Measurements from ENCODE around the gene ITLN2. TPM values are rescaled to one million over a fixed set of nuclear protein-coding genes. Genes with fewer than 3 reads are reported as not detected.

The ITLN2 gene
- total and polyA plus RNA-seq, 2 donors (not counting 3 experiments of a cell fraction or from before 2014, with no cell fraction given) = 0.46 TPM; not detected in 1

DNA sequence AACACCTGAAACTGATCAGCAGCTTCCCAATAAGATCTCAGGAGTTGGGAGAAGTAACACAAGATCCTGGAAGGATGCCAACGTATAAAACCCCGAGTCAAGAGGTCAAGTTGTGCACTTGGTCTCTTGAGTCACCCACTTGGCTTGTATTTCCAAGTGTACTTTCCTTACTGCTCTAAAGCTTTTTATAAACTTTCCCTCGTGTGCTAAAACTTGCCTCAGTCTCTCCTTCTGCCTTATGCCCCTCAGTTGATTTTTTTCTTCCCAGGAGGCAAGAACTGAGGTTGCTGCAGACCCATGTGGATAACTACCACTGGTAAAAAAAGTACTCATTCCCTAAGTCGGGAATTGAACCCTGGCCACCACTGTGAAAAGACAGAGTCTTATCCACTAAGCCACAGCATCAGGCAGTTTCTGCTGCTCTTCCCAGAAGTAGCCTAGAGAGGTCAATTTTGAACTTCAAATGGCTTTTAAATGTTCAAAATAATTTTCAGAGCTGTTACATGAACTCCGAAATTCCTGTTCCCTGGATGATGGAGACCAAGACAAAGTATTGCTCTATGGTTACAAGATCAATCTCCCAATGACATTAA is 28.9 kb downstream of the ITLN2 start:
- H3K9me1 ChIP-seq (replicated peaks; ENCODE audit: control insufficient read depth, extremely low read depth, insufficient read depth, low read length) = no peaks in the 10 kb centered on the region
- H3K27me3 ChIP-seq (ENCODE audit: control insufficient read depth in 2 of 2, insufficient read depth in 2 of 2, low read length in 2 of 2) = no peaks in the 10 kb centered on the region
- H3K4me1 ChIP-seq (ENCODE audit: control insufficient read depth, extremely low read depth, insufficient read depth, low read length) = no peaks in the 10 kb centered on the region
- H3K4me2 ChIP-seq (ENCODE audit: insufficient read depth, low read length) = no peak overlapping the region
- FAIRE-seq (no peak), DNase-seq (ENCODE audit: low read depth, low spot score) (no peak)
- no peak overlapping the region for H3K27ac ChIP-seq (ENCODE audit: insufficient read depth, low read depth, low read length)
- no peak overlapping the region for H2AFZ ChIP-seq (ENCODE audit: low read depth, low read length)
- dilution Hi-C loops (cut with MboI; ENCODE audit: extremely low pct_ligation_motif_present, low sequenced_read_pairs) = no loop called here
- H3K79me2 ChIP-seq (ENCODE audit: control insufficient read depth, insufficient read depth, low read length) = no peaks in the 10 kb centered on the region
- no TSS peak for BruUV-seq (replicated peaks)
- TF ChIP-seq POLR2AphosphoS5 (IDR thresholded peaks at IDR 0.05; ENCODE audit: insufficient read depth, low read depth, low read length) = no peak
- no peak for TF ChIP-seq EZH2 (IDR thresholded peaks at IDR 0.05; ENCODE audit: borderline replicate concordance, low read depth, low read length, severe bottlenecking)
- no peak for TF ChIP-seq JUN (IDR thresholded peaks at IDR 0.05; ENCODE audit: borderline replicate concordance, insufficient read depth, insufficient read length, low read depth)
- no peak for TF ChIP-seq CTCF (IDR thresholded peaks at IDR 0.05; ENCODE audit: extremely low read depth in 1 of 2, insufficient read depth in 1 of 2, low read depth in 1 of 2, low read length in 2 of 2)
- TF ChIP-seq POLR2A (IDR thresholded peaks at IDR 0.05; ENCODE audit: low read depth, low read length) = no peak
- TF ChIP-seq MAX (IDR thresholded peaks at IDR 0.05; ENCODE audit: insufficient read depth, insufficient read length) = no peak
- TF ChIP-seq MYC (IDR thresholded peaks at IDR 0.05; ENCODE audit: low read depth, low read length) = no peak
- no peak for TF ChIP-seq GATA2 (IDR thresholded peaks at IDR 0.05; ENCODE audit: insufficient read depth, insufficient read length, low read depth, low read length)
- no peak for TF ChIP-seq FOS (IDR thresholded peaks at IDR 0.05; ENCODE audit: borderline replicate concordance, insufficient read depth, low read length)
- no peaks in the 10 kb centered on the region for H4K20me1 ChIP-seq (replicated peaks; ENCODE audit: control insufficient read depth, extremely low read depth, insufficient read depth, low read length)
- H3K9me3 ChIP-seq (replicated peaks; ENCODE audit: control insufficient read depth, insufficient read depth, low read length) = no peaks in the 10 kb centered on the region
- H3K36me3 ChIP-seq (ENCODE audit: control insufficient read depth in 2 of 2, extremely low read depth in 1 of 2, insufficient read depth in 2 of 2, low read length in 2 of 2) = no peaks in the 10 kb centered on the region
- intact Hi-C loops (cut with micrococcal nuclease) = no loop called here
- H3K4me3 ChIP-seq (replicated peaks in 1 of 3; ENCODE audit: insufficient read depth in 1 of 3, low read depth in 1 of 3, low read length in 3 of 3) = no peak overlapping the region
- ChIA-PET CTCF (no interaction called here), POLR2A (no interaction called here)
- H3K9ac ChIP-seq (replicated peaks; ENCODE audit: extremely low read depth, insufficient read depth, low read length) = no peak overlapping the region
